A549 (cell line): Measurements from ENCODE around the gene CACNG6. TPM values are rescaled to one million over a fixed set of nuclear protein-coding genes. Genes with fewer than 3 reads are reported as not detected.
A peak's percentile ranks its signal among the peaks of the same experiment; 100 is the strongest.

Experiments used
- ATAC-seq, 2 experiments: fragments of 200-7000 bp in 1 of 2; fragments of >200 bp in 1 of 2; cut with Nextera tagmentation in 1 of 2; cut with Tn5 transposase in 1 of 2; 3 replicates each; pipeline versions ENCODE4 v1.8.0 to v1.9.1; 2018 to 2020; ENCODE audit warnings: mild to moderate bottlenecking in 1 of 2, moderate library complexity in 1 of 2
- CTCF ChIA-PET: fragments of 300-600 bp; sonication (Branson Sonifier 250); formaldehyde crosslinking; extraction: SDS; loops from one replicate; lab custom pipeline; 2021; ENCODE audit warnings: antibody characterized with exemption, inconsistent platforms; lab: Yijun Ruan, JAX
- POLR2A ChIA-PET: fragments of 350-600 bp; formaldehyde crosslinking; extraction: SDS; loops from one replicate; lab custom pipeline; 2021; ENCODE audit warnings: antibody characterized with exemption, inconsistent platforms; lab: Yijun Ruan, JAX
- DNase-seq, 2 experiments: peaks; one replicate each; pipeline versions ENCODE4 v3.0.0 to v3.0.0-alpha.2; 2011 to 2016; ENCODE audit warnings: low read depth in 1 of 2, low spot score in 1 of 2
- FAIRE-seq: peaks from 2 replicates; lab custom pipeline; 2011; peaks lifted over from hg19 to GRCh38; lab: Jason Lieb, UNC
- H3K27ac ChIP-seq, 2 experiments: fragments of >200 bp; sonication (Bioruptor Twin); formaldehyde crosslinking; 3 replicates each; pipeline ENCODE4 v1.5.1; 2016 to 2017
- H3K4me1 ChIP-seq: fragments of >200 bp; sonication (Bioruptor Twin); formaldehyde crosslinking; 3 replicates; pipeline ENCODE4 v1.6.1; 2016
- H3K4me2 ChIP-seq: fragments of >200 bp; sonication (Bioruptor Twin); formaldehyde crosslinking; 3 replicates; pipeline ENCODE4 v1.6.1; 2016
- H3K4me3 ChIP-seq: fragments of >200 bp; sonication (Bioruptor Twin); formaldehyde crosslinking; 3 replicates; pipeline ENCODE4 v1.5.1; 2016
- H3K9me3 ChIP-seq: fragments of >200 bp; sonication (Bioruptor Twin); formaldehyde crosslinking; 3 replicates; pipeline ENCODE4 v1.6.1; 2016
- CBX2 ChIP-seq: fragments of 200-600 bp; sonication (generic); IDR thresholded peaks from 2 replicates; pipeline ENCODE4 v1.6.1; 2016; ENCODE audit warnings: low read depth, mild to moderate bottlenecking, borderline replicate concordance
- CHD2 ChIP-seq: fragments of 150-350 bp; IDR thresholded peaks from 2 replicates; pipeline ENCODE4 v1.6.1; 2014; ENCODE audit warnings: low read length; ENCODE audit not compliant: partially characterized antibody
- CTCF ChIP-seq: fragments of >200 bp; sonication (Bioruptor Twin); formaldehyde crosslinking; IDR thresholded peaks from 3 replicates; pipeline ENCODE4 v1.5.1; 2016
- EHF ChIP-seq: fragments of 250-450 bp; sonication (Bioruptor Pico); IDR thresholded peaks from 2 replicates; pipeline ENCODE4 v1.5.0; 2020; ENCODE audit warnings: mild to moderate bottlenecking
- FOSB ChIP-seq: fragments of 250-450 bp; sonication (Bioruptor Pico); IDR thresholded peaks from 2 replicates; pipeline ENCODE4 v1.5.0; 2020; ENCODE audit warnings: mild to moderate bottlenecking, moderate library complexity
- FOSL2 ChIP-seq, 2 experiments: fragments of 450-650 bp in 1 of 2; fragments of >200 bp in 1 of 2; sonication (Bioruptor Twin) in 1 of 2; formaldehyde crosslinking; IDR thresholded peaks; 2 replicates each; pipeline versions ENCODE4 v1.5.0 to v1.6.1; 2016 to 2020; ENCODE audit warnings: mild to moderate bottlenecking in 1 of 2, moderate library complexity in 1 of 2
- FOXS1 ChIP-seq: fragments of 250-450 bp; sonication (Bioruptor Pico); IDR thresholded peaks from 2 replicates; pipeline ENCODE4 v1.5.0; 2020; ENCODE audit warnings: mild to moderate bottlenecking, moderate library complexity
- GATA3 ChIP-seq: IDR thresholded peaks from 2 replicates; pipeline ENCODE4 v1.6.1; 2012; ENCODE audit warnings: borderline replicate concordance
- HDAC2 ChIP-seq: fragments of 200-600 bp; sonication (generic); IDR thresholded peaks from 2 replicates; pipeline ENCODE4 v1.6.1; 2016
- HOXA7 ChIP-seq: fragments of 250-450 bp; sonication (Bioruptor Pico); IDR thresholded peaks from 2 replicates; pipeline ENCODE4 v1.5.0; 2020; ENCODE audit warnings: mild to moderate bottlenecking, moderate library complexity
- HOXB13 ChIP-seq: fragments of 250-450 bp; sonication (Bioruptor Pico); IDR thresholded peaks from 2 replicates; pipeline ENCODE4 v1.5.0; 2020; ENCODE audit warnings: low read depth, mild to moderate bottlenecking, moderate library complexity
- KDM1A ChIP-seq: fragments of 200-600 bp; sonication (generic); IDR thresholded peaks from 2 replicates; pipeline ENCODE4 v1.6.1; 2016; ENCODE audit warnings: low read depth, mild to moderate bottlenecking
- MAX ChIP-seq: IDR thresholded peaks from 2 replicates; pipeline ENCODE4 v1.6.1; 2012
- MYC ChIP-seq: IDR thresholded peaks from 2 replicates; pipeline ENCODE4 v1.6.1; 2012; ENCODE audit warnings: mild to moderate bottlenecking, inconsistent platforms, low read length, improper control_type of control experiment, borderline replicate concordance
- NR3C1 ChIP-seq: fragments of >200 bp; sonication (Bioruptor Twin); formaldehyde crosslinking; IDR thresholded peaks from 3 replicates; pipeline ENCODE4 v1.6.1; 2017
- SREBF2 ChIP-seq: fragments of 450-650 bp; IDR thresholded peaks from 2 replicates; pipeline ENCODE4 v1.6.1; 2014; ENCODE audit warnings: mild to moderate bottlenecking, moderate library complexity
- TFCP2L1 ChIP-seq: fragments of 250-450 bp; sonication (Bioruptor Pico); IDR thresholded peaks from 2 replicates; pipeline ENCODE4 v1.5.0; 2021; ENCODE audit warnings: mild to moderate bottlenecking
- WGBS: methylation state at CpG from one replicate; pipeline ENCODE4 v1.1.6; 2017; ENCODE audit errors: missing lambda C conversion rate; 5-methylcytosine and 5-hydroxymethylcytosine counted together
- polyA plus RNA-seq, 4 experiments: library from polyadenylated mRNA; depleted of rRNA in 3 of 4; stranded (reverse); fragments of >200 nt; fragmentation: RNase III in 1 of 4; extraction: RNeasy Plus Mini Kit Qiagen cat#74134 plus additional on column Dnase treatment in 1 of 4; gene quantifications; 2 replicates in 3 of 4; 3 replicates in 1 of 4; pipeline ENCODE4 v1.2.3, GENCODE V29; 2011 to 2017
- TF ChIP-seq, protein P1 (sequence below): fragments of >200 bp; sonication (Bioruptor Twin); formaldehyde crosslinking; IDR thresholded peaks from 2 replicates; pipeline ENCODE4 v1.6.1; 2016

The CACNG6 gene
- polyA plus RNA-seq, 2 of the 4 experiments (the other 2 are of a cell fraction): 7.3 to 16.2 TPM

- no peak for DNase-seq
- Histone ChIP-seq H3K9me3 (peaks cover 14% of the 10 kb centered on the region), H3K4me1 (peaks cover 40% of the 10 kb centered on the region), H3K4me2 (no peak overlapping the region), H3K4me3 (no peak overlapping the region), H3K27ac (peak overlapping the region; percentile 85 to 92)
- ChIA-PET POLR2A (interaction anchor here (0.6 to 1.6 kb wide), 3 partner anchors 21 to 155 kb away, joined by 3 to 7 read pairs (median 3); no protein-coding TSS in a partner anchor), CTCF (interaction anchor here (0.7 to 7.9 kb wide), 17 partner anchors 8 to 229 kb away, joined by 3 to 88 read pairs (median 10); partner anchors contain the start of genes MYADM and PRKCG)
- 85% methylated on average over 8 of the region's 8 CpGs for WGBS
- peak; percentile 67 for TF ChIP-seq HDAC2
- TF ChIP-seq MAX: 0 out of 2 replicates have a peak, but pooled peaks have one; percentile 9
- TF ChIP-seq HOXB13: peak; percentile 56; the same call in 1 of the 2 replicates
- TF ChIP-seq MYC: no peak
- TF ChIP-seq KDM1A: peak; percentile 64; the same call in 1 of the 2 replicates
- ATAC-seq: no peak
- FAIRE-seq: no peak
Measured at GRCh38 chr19:54021363-54021762, 29.9 kb downstream of the CACNG6 start.

DNA sequence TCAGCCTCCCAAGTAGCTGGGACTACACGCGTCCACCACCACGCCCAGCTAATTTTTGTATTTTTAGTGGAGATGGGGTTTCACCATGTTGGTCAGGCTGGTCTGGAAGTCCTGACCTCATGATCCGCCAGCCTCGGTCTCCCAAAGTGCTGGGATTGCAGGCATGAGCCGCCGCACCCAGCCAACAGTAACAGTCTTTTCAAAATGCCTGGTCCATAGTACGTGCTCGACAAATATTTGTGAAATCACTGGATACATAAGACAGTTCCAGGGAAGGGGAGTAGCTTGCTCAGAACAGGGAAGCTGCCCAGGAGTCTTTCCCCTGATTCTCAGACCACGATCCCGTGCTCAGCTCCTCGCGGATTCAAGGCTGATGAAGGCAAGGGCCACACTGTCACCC lies 30.5 kb downstream of the CACNG6 start:
- ChIA-PET CTCF (interaction anchor here (1.1 to 7.9 kb wide), 16 partner anchors 8 to 229 kb away, joined by 4 to 88 read pairs (median 26); partner anchors contain the start of genes CACNG6, MYADM and PRKCG), POLR2A (interaction anchor here (0.6 kb wide), 1 partner anchor 121 kb away, joined by 7 read pairs; no protein-coding TSS in a partner anchor)
- no peak for FAIRE-seq

GRCh38 chr19:54023191-54023590 lies 31.8 kb downstream of the CACNG6 start:
- POLR2A ChIA-PET: interaction anchor here (1.3 to 3.0 kb wide), 4 partner anchors 32 to 155 kb away, joined by 3 to 31 read pairs (median 6); partner anchors contain the start of genes CACNG6 and MYADM

More for the DNA sequence above, 30.5 kb downstream of the CACNG6 start:
- Histone ChIP-seq H3K27ac (peak overlapping the region; percentile 85 to 92), H3K4me3 (no peak overlapping the region), H3K4me1 (peaks cover 40% of the 10 kb centered on the region), H3K9me3 (peaks cover 13% of the 10 kb centered on the region), H3K4me2 (no peak overlapping the region)
- WGBS: 87% methylated on average over 13 of the region's 13 CpGs
- TF ChIP-seq TFCP2L1 (CRISPR knock-in tag) (no peak), FOXS1 (CRISPR knock-in tag) (no peak), CTCF (no peak), MAX (no peak), CHD2 (no peak), CBX2 (no peak), SREBF2 (no peak)
- TF ChIP-seq, protein P1, sequence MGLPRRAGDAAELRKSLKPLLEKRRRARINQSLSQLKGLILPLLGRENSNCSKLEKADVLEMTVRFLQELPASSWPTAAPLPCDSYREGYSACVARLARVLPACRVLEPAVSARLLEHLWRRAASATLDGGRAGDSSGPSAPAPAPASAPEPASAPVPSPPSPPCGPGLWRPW: no peak
- DNase-seq: no peak
- ATAC-seq: no peak

DNA sequence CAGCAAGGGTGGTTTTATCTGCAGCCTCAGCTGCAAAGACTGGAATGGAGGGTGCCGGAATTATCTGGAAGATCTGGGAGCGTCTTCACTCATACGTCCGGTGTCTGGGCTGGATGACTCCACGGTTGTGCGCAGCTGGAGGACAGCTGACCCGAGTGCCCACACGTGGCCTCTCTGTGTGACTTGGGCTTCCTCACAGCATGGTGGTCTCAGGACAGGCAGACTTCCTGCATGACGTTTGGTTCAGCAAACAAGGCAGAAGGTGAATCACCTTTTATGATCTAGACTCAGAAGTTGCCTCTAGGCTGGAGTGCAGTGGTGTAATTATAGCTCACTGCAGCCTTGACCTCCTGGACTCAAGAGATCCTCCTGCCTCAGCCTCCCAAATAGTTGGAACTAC lies 33.2 kb downstream of the CACNG6 start:
- Histone ChIP-seq H3K4me1 (peaks cover 31% of the 10 kb centered on the region), H3K27ac (peak overlapping the region; percentile 85 to 92; a peak in 5 of 6 replicates), H3K9me3 (peaks cover 3% of the 10 kb centered on the region; the same call in 1 of the 3 replicates), H3K4me2 (no peak overlapping the region), H3K4me3 (no peak overlapping the region)
- ChIA-PET POLR2A (interaction anchor here (0.7 to 3.0 kb wide), 3 partner anchors 36 to 159 kb away, joined by 4 to 31 read pairs (median 4); no protein-coding TSS in a partner anchor), CTCF (interaction anchor here (0.6 to 8.2 kb wide), 46 partner anchors 8 to 235 kb away, joined by 3 to 148 read pairs (median 13); partner anchors contain the start of genes CACNG6, CACNG7, CNOT3 and MYADM)
- ATAC-seq (no peak), FAIRE-seq (no peak), DNase-seq (peak in 1 of 2 experiments; percentile 71)
- TF ChIP-seq FOSB (CRISPR knock-in tag) (no peak), GATA3 (peak; percentile 33; the same call in 1 of the 2 replicates), FOSL2 (IDR thresholded peaks at IDR 0.05) (no peak), FOSL2 (CRISPR knock-in tag; IDR thresholded peaks at IDR 0.05) (peak; percentile 63)
- WGBS: 77% methylated on average over 9 of the region's 9 CpGs

More at GRCh38 chr19:54023191-54023590, 31.8 kb downstream of the CACNG6 start:
- no peak overlapping the region for H3K4me3 ChIP-seq
- FAIRE-seq (peak; percentile 74), DNase-seq (peak in 1 of 2 experiments; percentile 45), ATAC-seq (no peak)
- CTCF ChIA-PET: interaction anchor here (0.7 to 8.2 kb wide), 65 partner anchors 9 to 230 kb away, joined by 3 to 148 read pairs (median 8); partner anchors contain the start of genes CACNG6, CACNG7, CNOT3 and MYADM
- WGBS: 29% methylated on average over 3 of the region's 3 CpGs
- peaks cover 3% of the 10 kb centered on the region; the same call in 1 of the 3 replicates for H3K9me3 ChIP-seq
- peak overlapping the region; percentile 55 for H3K4me2 ChIP-seq
- TF ChIP-seq HOXA7 (CRISPR knock-in tag) (no peak), EHF (CRISPR knock-in tag) (0 out of 2 replicates have a peak, but pooled peaks have one; percentile 15), NR3C1 (no peak), FOSL2 (IDR thresholded peaks at IDR 0.05) (no peak), FOSL2 (CRISPR knock-in tag; IDR thresholded peaks at IDR 0.05) (no peak)
- peak overlapping the region; percentile 85 to 92 for H3K27ac ChIP-seq
- peaks cover 40% of the 10 kb centered on the region for H3K4me1 ChIP-seq
